ENCODE results near the gene GPHA2. TPM values are rescaled to one million over a fixed set of nuclear protein-coding genes. Genes with fewer than 3 reads are reported as not detected.
"Not testable (repeated sequence)": the region's sequence is repeated elsewhere in the genome, so short reads cannot be mapped to it uniquely, and the experiment has no call there.

Gene GPHA2
- not detected in 2 replicates for total RNA-seq (2022)
- Bru-seq, nascent RNA, result not detected
- not detected for BruChase-seq, experiment 1, labeled RNA remaining after a 6-hour chase
- not detected for BruChase-seq, experiment 2, labeled RNA remaining after a 2-hour chase
- long read RNA-seq, result 0 reads

DNA sequence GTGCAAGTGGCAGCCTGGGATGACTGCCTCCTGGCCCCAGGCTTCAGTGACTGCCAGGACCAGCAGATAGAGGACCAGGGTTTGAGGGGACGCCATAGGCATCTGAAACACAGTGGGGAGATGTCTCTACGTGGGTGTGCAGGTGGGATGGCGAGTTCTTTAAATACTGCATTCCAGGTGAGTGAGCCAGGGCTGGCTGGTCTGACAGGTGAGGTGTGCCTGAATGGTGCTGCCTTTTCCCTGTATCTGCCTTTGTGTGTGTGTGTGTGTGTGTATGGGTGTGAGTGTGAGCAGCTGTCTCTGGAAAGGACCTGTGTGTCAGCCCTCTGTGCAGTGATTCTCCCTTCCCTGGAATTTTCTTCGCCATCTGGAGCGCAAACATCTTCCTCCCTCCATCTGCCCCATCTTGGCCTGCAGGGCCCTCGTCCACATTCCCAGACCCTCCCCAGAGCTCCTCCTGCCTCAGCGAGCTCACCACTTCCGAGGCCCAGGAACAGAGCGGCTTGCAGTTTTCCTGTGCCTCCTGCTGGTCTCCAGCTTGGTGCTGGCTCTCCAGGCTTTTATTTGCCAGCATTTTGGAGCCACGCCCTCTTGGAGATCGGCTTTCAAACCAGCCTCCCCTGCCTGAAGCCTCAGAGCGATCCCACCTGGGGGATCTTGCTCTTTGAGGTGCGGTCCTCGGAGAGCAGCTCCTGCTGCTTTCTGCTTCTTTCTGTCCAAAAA, at the start of gene GPHA2:
GPHA2 (minus strand) TSS at position 535 of the 723 bp plus-strand sequence; CDS start at position 102, 433 bp downstream.
- Mint-ChIP-seq H3K36me3 (ENCODE audit: insufficient read depth, unreplicated experiment) (no peaks in the 10 kb centered on the region), H3K4me1 (ENCODE audit: low read depth, unreplicated experiment) (no peaks in the 10 kb centered on the region), H3K4me3 (ENCODE audit: low read depth, unreplicated experiment) (no peak within 1 kb of the TSS), H3K9me3 (ENCODE audit: low read depth, unreplicated experiment) (no peaks in the 10 kb centered on the region), H3K27ac (ENCODE audit: unreplicated experiment) (no peak within 1 kb of the TSS), H3K27me3 (ENCODE audit: unreplicated experiment) (peaks cover 31% of the 10 kb centered on the region)
- no TSS peak for BruUV-seq (replicated peaks)
- TF ChIP-seq, protein P1, sequence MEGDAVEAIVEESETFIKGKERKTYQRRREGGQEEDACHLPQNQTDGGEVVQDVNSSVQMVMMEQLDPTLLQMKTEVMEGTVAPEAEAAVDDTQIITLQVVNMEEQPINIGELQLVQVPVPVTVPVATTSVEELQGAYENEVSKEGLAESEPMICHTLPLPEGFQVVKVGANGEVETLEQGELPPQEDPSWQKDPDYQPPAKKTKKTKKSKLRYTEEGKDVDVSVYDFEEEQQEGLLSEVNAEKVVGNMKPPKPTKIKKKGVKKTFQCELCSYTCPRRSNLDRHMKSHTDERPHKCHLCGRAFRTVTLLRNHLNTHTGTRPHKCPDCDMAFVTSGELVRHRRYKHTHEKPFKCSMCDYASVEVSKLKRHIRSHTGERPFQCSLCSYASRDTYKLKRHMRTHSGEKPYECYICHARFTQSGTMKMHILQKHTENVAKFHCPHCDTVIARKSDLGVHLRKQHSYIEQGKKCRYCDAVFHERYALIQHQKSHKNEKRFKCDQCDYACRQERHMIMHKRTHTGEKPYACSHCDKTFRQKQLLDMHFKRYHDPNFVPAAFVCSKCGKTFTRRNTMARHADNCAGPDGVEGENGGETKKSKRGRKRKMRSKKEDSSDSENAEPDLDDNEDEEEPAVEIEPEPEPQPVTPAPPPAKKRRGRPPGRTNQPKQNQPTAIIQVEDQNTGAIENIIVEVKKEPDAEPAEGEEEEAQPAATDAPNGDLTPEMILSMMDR (IDR thresholded peaks at IDR 0.05; ENCODE audit: unreplicated experiment), result no peak
- DNase-seq, result no peak
- CTCF ChIA-PET, result no interaction called here
- intact Hi-C loops (cut with micrococcal nuclease; ENCODE audit: unreplicated experiment), result no loop called here

GRCh38 chr11:64983339-64983738, 47.6 kb upstream of the GPHA2 start:
- H3K4me1 Mint-ChIP-seq (ENCODE audit: low read depth, unreplicated experiment); H3K36me3 Mint-ChIP-seq (ENCODE audit: insufficient read depth, unreplicated experiment); BruUV-seq (replicated peaks); intact Hi-C loops (cut with micrococcal nuclease; ENCODE audit: unreplicated experiment); DNase-seq; CTCF ChIA-PET; H3K9me3 Mint-ChIP-seq (ENCODE audit: low read depth, unreplicated experiment); H3K27ac Mint-ChIP-seq (ENCODE audit: unreplicated experiment); H3K4me3 Mint-ChIP-seq (ENCODE audit: low read depth, unreplicated experiment): not testable (repeated sequence)
- peaks cover 55% of the 10 kb centered on the region for H3K27me3 Mint-ChIP-seq (ENCODE audit: unreplicated experiment)

DNA sequence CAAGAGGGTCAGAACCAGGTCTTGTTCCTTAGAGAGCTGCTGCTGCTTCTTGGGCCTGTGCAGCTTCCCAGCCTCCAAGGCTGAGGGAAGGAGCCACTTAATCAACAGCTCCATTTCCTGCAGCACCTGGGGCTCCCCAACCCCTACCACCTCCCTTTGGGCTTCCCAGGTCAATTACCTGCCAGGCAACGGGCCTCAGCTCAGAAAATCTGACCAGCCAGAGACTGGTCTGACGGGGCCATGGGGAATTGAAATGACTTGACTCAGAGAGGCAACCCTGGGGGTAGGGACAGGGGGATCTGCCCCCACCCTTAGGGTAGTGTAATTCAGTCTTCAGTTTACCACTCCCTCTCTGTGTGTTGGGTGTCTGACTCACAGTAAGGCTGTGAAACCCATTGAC, 41.0 kb upstream of the GPHA2 start:
- Mint-ChIP-seq H3K9me3 (ENCODE audit: low read depth, unreplicated experiment) (no peaks in the 10 kb centered on the region), H3K4me3 (ENCODE audit: low read depth, unreplicated experiment) (no peak overlapping the region), H3K27ac (ENCODE audit: unreplicated experiment) (no peak overlapping the region), H3K36me3 (ENCODE audit: insufficient read depth, unreplicated experiment) (no peaks in the 10 kb centered on the region), H3K27me3 (ENCODE audit: unreplicated experiment) (peaks cover 27% of the 10 kb centered on the region), H3K4me1 (ENCODE audit: low read depth, unreplicated experiment) (no peaks in the 10 kb centered on the region)
- BruUV-seq (replicated peaks), result no TSS peak
- CTCF ChIA-PET, result no interaction called here
- no peak for DNase-seq
- TF ChIP-seq, protein P1 (IDR thresholded peaks at IDR 0.05; ENCODE audit: unreplicated experiment), result no peak
- intact Hi-C loops (cut with micrococcal nuclease; ENCODE audit: unreplicated experiment), result no loop called here

DNA sequence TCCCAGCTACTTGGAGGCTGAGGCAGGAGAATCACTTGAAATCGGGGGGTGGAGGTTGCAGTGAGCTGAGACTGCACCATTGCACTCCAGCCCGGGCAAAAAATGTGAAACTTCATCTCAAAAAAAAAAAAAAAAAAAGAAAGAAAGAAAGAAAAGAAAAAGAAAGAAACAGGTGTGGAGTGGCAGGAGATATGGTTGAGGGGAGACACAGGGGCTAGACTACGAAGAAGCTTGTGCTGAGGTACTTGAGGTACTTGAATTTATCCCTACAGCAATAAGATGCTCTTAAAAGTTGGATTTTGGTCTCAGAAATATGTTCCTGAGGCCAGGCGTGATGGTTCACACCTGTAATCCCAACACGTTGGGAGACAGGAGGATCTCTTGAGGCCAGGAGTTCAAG, 38.4 kb upstream of the GPHA2 start:
- Mint-ChIP-seq H3K36me3 (ENCODE audit: insufficient read depth, unreplicated experiment) (peaks cover 12% of the 10 kb centered on the region), H3K27ac (ENCODE audit: unreplicated experiment) (no peak overlapping the region), H3K4me3 (ENCODE audit: low read depth, unreplicated experiment) (no peak overlapping the region), H3K4me1 (ENCODE audit: low read depth, unreplicated experiment) (peaks cover 8% of the 10 kb centered on the region), H3K27me3 (ENCODE audit: unreplicated experiment) (peaks cover 1% of the 10 kb centered on the region), H3K9me3 (ENCODE audit: low read depth, unreplicated experiment) (no peaks in the 10 kb centered on the region)
- DNase-seq, result no peak
- intact Hi-C loops (cut with micrococcal nuclease; ENCODE audit: unreplicated experiment), result no loop called here
- CTCF ChIA-PET, result interaction anchor here (0.7 kb wide), 1 partner anchor 95 kb away, joined by 4 read pairs; no protein-coding TSS in a partner anchor
- BruUV-seq (replicated peaks), result no TSS peak
- TF ChIP-seq, protein P1 (IDR thresholded peaks at IDR 0.05; ENCODE audit: unreplicated experiment), result no peak
